Cardiac muscle cell (in vitro differentiated cells and primary cell): ENCODE data around the gene ULK2. TPM values are rescaled to one million over a fixed set of nuclear protein-coding genes. Genes with fewer than 3 reads are reported as not detected.

Source experiments
- DNase-seq, 2 donors: peaks; one replicate each; pipeline versions ENCODE4 v3.0.0 to v3.0.0-alpha.2; 2010 to 2017; ENCODE audit warnings: low read depth in 1 of 2, low spot score in 1 of 2
- H3K27ac ChIP-seq: fragments of 200-600 bp; sonication (generic); 2 replicates; pipeline ENCODE4 v1.5.1; 2016
- H3K27me3 ChIP-seq: fragments of 200-600 bp; sonication (generic); 2 replicates; pipeline ENCODE4 v1.6.0; 2016; ENCODE audit warnings: control low read depth
- H3K36me3 ChIP-seq: fragments of 200-600 bp; sonication (generic); 2 replicates; pipeline ENCODE4 v1.5.1; 2016; ENCODE audit warnings: control low read depth
- H3K4me1 ChIP-seq: fragments of 200-600 bp; sonication (generic); 2 replicates; pipeline ENCODE4 v1.8.1; 2017; ENCODE audit warnings: low read depth, mild to moderate bottlenecking, mixed run types
- H3K4me3 ChIP-seq: fragments of 200-600 bp; sonication (generic); 2 replicates; pipeline ENCODE4 v1.5.1; 2016; ENCODE audit warnings: mild to moderate bottlenecking
- H3K9me3 ChIP-seq: fragments of 200-600 bp; sonication (generic); 2 replicates; pipeline ENCODE4 v1.5.1; 2017; ENCODE audit warnings: low read depth, mild to moderate bottlenecking, control low read depth
- polyA plus RNA-seq: library from polyadenylated mRNA; unstranded; fragments of >200 nt; fragmentation: Nextera tagmentation; extraction: Ambion mirVana; gene quantifications from 2 replicates; pipeline ENCODE4 v1.2.1, GENCODE V29; 2016
- total RNA-seq: library from RNA; depleted of rRNA; stranded (reverse); fragments of >200 nt; gene quantifications from 2 replicates; pipeline ENCODE4 v1.2.3, GENCODE V29; 2016
- TF ChIP-seq, protein P1 (sequence below): IDR thresholded peaks from 2 replicates; pipeline ENCODE4 v1.5.1; 2012; ENCODE audit warnings: low read depth, mild to moderate bottlenecking, low read length

The ULK2 gene
- 17.2 and 24.5 TPM in 2 replicates for total RNA-seq
- polyA plus RNA-seq, result 13.3 and 20.3 TPM in 2 replicates

DNA sequence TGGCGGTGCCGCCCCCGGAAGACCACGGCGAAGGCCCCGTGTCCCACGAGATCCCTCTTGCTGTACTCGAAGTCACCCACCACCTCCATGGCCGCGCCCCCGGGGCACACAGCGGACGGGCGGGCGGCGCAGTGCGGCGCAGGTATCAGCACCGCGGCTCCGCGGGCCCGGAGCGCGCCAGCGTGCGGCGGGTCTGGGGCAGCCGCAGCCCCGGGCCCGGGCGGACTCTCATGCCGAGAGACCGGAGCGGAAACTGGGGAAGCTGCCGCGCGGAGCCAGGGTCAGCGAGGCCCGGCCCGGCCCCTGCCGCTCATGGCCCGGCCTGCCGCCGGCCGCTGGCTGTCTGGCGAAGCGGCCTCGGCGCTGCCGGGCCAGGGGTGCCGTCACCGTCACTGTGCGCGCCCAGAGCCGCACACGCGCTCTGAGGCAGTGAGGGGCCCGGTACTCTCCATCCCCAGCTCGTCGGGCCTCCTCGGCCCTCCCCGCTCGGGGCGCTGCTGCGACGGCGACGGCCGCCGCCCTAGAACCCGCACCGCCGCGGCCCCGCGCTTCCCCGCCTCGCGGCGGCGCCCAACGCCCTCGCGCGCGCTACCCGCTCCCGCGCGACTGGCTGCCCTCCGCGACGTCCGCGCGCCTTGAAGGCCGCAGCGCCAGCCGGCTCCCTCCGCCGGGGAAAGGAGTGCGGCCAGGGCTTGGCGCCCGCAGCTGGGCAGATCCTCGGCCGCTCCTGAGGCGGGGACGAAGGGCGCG, at the start of gene ULK2:
ULK2 (minus strand) TSS at position 608 of the 750 bp plus-strand sequence; CDS start at position 89, 519 bp downstream.
- TF ChIP-seq, protein P1, sequence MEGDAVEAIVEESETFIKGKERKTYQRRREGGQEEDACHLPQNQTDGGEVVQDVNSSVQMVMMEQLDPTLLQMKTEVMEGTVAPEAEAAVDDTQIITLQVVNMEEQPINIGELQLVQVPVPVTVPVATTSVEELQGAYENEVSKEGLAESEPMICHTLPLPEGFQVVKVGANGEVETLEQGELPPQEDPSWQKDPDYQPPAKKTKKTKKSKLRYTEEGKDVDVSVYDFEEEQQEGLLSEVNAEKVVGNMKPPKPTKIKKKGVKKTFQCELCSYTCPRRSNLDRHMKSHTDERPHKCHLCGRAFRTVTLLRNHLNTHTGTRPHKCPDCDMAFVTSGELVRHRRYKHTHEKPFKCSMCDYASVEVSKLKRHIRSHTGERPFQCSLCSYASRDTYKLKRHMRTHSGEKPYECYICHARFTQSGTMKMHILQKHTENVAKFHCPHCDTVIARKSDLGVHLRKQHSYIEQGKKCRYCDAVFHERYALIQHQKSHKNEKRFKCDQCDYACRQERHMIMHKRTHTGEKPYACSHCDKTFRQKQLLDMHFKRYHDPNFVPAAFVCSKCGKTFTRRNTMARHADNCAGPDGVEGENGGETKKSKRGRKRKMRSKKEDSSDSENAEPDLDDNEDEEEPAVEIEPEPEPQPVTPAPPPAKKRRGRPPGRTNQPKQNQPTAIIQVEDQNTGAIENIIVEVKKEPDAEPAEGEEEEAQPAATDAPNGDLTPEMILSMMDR, result no peak
- Histone ChIP-seq H3K27ac (peak within 1 kb of the TSS; percentile 65), H3K4me1 (no peaks in the 10 kb centered on the region), H3K27me3 (no peaks in the 10 kb centered on the region), H3K36me3 (no peaks in the 10 kb centered on the region), H3K9me3 (no peaks in the 10 kb centered on the region), H3K4me3 (peak within 1 kb of the TSS; percentile 62)
- DNase-seq, result peak; percentile 79 to 87

DNA sequence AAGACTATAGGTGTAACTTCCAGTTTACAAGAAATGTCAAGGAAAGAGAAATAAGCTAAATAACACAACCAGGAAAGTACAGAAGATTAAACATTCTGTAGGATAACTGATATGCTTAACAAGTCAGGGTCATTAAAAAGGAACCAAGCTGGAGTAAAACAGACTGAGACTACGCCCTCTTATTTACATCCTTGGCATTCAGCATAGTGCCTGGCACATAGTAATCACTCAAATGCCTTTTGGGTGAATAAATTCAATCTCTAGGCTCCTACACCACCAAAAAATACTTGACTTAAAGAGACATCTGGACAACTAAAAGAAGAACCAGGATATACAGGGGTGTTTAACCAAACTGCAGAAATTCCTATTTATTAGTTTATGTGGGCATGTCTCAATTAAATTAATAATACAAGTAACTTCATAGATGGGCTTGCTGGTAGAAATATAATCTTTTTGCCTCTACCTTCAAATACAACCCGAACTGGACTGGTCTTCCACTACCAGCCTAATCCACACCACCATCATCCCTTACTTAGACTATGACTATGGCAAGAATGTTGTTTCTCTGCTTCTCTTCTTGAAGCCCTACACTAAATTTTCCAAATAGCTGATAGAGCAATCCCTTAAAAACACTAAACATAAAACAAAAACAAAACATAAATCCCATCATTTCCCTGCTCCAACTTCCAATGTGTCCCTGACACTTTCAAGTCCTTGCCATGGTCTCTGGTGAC, 47.7 kb upstream of the ULK2 start:
- Histone ChIP-seq H3K27me3 (no peaks in the 10 kb centered on the region), H3K4me1 (no peaks in the 10 kb centered on the region), H3K27ac (no peak overlapping the region), H3K36me3 (peaks cover 40% of the 10 kb centered on the region), H3K9me3 (no peaks in the 10 kb centered on the region), H3K4me3 (no peak overlapping the region)
- TF ChIP-seq, protein P1, result no peak
- DNase-seq, result no peak

DNA sequence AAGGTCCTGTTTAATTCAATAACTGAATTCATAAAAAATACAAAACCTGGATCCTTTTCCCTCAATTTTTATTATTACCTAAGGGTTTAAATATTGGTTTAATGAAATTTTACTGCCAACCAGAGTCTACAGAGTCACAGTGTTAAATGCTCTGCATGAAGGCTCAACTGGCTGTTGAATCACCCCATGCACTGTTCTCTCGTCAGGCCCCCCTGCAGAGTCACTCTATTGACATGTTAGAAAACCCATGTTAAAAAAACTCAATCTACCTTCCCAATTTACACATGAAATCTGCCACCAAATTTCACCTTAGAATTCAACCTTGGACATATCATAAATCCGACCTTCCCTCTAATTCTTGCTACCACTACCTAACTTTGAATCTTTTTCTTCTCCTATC, 43.3 kb upstream of the ULK2 start:
- no peak overlapping the region for H3K4me3 ChIP-seq
- H3K9me3 ChIP-seq, result no peaks in the 10 kb centered on the region
- no peaks in the 10 kb centered on the region for H3K4me1 ChIP-seq
- H3K27ac ChIP-seq, result no peak overlapping the region
- DNase-seq, result no peak
- no peaks in the 10 kb centered on the region for H3K27me3 ChIP-seq
- TF ChIP-seq, protein P1, result no peak
- peaks cover 48% of the 10 kb centered on the region for H3K36me3 ChIP-seq

DNA sequence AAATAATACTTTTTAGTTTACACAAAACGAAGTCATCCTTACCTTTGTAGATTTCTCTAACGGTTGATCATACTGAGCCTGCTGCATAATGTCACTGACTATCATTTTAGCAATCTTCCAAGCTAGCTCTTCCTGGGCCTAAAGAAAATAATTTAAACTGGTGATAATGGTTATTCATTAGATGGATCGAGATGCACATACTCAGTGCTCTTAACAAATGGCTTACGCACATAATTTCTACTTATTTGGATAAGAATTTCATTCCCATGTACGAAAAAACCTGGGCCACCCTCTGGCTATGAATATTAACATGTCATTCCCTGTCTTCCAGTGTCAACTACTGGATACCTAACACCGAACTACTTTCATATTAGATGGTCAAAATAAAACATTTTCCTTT, 41.4 kb upstream of the ULK2 start:
- Histone ChIP-seq H3K27me3 (no peaks in the 10 kb centered on the region), H3K9me3 (no peaks in the 10 kb centered on the region), H3K4me1 (no peaks in the 10 kb centered on the region), H3K27ac (no peak overlapping the region), H3K4me3 (no peak overlapping the region), H3K36me3 (peaks cover 49% of the 10 kb centered on the region)
- no peak for DNase-seq
- TF ChIP-seq, protein P1, result no peak

DNA sequence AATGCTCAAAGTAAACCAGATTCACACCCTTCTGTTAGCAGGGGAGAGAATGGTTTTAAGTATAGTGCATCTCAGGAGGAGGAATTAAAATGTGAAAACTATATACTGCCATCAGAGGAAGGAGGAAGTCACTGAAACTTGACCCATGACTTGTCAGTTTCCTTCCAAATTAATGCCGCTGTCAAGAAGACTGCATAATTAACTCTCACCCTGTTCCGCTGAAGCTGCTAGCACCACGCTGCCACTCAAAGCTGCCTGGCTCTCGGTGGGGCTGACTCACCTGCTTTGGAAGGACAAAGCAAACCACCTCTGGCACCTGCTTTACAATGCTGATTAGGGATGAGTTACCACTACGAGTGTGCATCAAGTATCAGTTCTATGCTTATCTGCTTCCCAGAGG, 37.8 kb upstream of the ULK2 start:
- H3K27ac ChIP-seq, result no peak overlapping the region
- DNase-seq, result no peak
- no peaks in the 10 kb centered on the region for H3K27me3 ChIP-seq
- H3K4me3 ChIP-seq, result no peak overlapping the region
- TF ChIP-seq, protein P1, result no peak
- peaks cover 48% of the 10 kb centered on the region for H3K36me3 ChIP-seq
- no peaks in the 10 kb centered on the region for H3K4me1 ChIP-seq
- H3K9me3 ChIP-seq, result no peaks in the 10 kb centered on the region
